IPS-20b (cell line): ENCODE results near the gene BCHE.

ENCODE experiments used
- H3K27ac ChIP-seq: one replicate; pipeline ENCODE4 v1.5.1; 2013; ENCODE audit warnings: low read length
- H3K27me3 ChIP-seq: 2 replicates; pipeline ENCODE4 v1.6.1; 2013; ENCODE audit warnings: mild to moderate bottlenecking, low read length, inconsistent platforms; ENCODE audit not compliant: insufficient read depth
- H3K36me3 ChIP-seq: 2 replicates; pipeline ENCODE4 v1.6.1; 2013; ENCODE audit warnings: low read depth, mild to moderate bottlenecking, inconsistent platforms, low read length, moderate library complexity; ENCODE audit not compliant: insufficient read depth
- H3K4me1 ChIP-seq: 2 replicates; pipeline ENCODE4 v1.6.1; 2013; ENCODE audit warnings: mild to moderate bottlenecking, control low read depth, inconsistent platforms, low read length, moderate library complexity; ENCODE audit not compliant: insufficient read depth
- H3K4me3 ChIP-seq: 2 replicates; pipeline ENCODE4 v1.5.1; 2013; ENCODE audit warnings: mild to moderate bottlenecking, low read length, inconsistent platforms
- H3K9ac ChIP-seq: 2 replicates; pipeline ENCODE4 v1.6.1; 2013; ENCODE audit warnings: low read depth, mild to moderate bottlenecking, inconsistent platforms, low read length, moderate library complexity
- H3K9me3 ChIP-seq: 2 replicates; pipeline ENCODE4 v1.6.1; 2013; ENCODE audit warnings: mild to moderate bottlenecking, low read depth, low read length, inconsistent platforms; ENCODE audit not compliant: insufficient read depth

The BCHE gene

DNA sequence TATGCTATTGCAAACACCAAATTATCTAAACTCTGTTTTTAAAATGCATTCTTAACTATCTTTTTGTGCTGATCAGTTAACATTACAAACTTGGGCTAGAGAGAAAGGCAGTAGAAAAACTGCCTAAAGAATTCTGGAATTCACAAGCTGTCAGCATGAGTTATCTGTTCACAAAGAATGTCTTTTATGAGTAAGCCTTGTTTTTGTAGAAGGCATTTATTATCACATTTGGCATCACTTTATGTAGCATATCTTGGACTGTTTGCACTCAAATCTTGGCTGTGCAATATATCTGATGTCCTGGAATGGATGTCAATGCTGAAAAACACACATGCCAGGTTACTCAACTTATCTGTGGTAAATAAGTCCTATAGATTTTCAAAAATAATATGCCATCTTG, 15.5 kb upstream of the BCHE start:
- Histone ChIP-seq H3K4me3 (no peak overlapping the region), H3K27ac (no peak overlapping the region), H3K4me1 (no peaks in the 10 kb centered on the region), H3K36me3 (no peaks in the 10 kb centered on the region), H3K27me3 (no peaks in the 10 kb centered on the region), H3K9ac (no peak overlapping the region), H3K9me3 (no peaks in the 10 kb centered on the region)

DNA sequence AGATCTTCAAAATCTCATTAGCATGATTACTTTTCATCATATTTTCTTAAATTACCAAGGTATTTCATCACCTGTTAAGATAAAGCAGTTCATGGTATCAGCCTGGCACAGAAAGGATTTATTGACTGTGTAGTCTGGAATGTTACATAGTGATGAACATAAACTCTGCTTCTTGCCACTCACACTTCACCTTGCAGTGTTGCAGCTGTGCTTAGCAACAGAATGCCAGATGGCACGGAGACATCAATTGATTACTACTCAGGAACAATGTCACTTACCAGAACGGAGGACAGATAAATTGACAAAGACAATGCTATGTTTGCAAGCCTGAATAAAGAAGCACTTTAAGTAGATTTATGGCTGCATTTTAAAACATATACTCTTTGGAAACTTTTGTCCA, 15.0 kb upstream of the BCHE start:
- Histone ChIP-seq H3K9me3 (no peaks in the 10 kb centered on the region), H3K9ac (no peak overlapping the region), H3K27me3 (no peaks in the 10 kb centered on the region), H3K36me3 (no peaks in the 10 kb centered on the region), H3K4me3 (no peak overlapping the region), H3K4me1 (no peaks in the 10 kb centered on the region), H3K27ac (no peak overlapping the region)

DNA sequence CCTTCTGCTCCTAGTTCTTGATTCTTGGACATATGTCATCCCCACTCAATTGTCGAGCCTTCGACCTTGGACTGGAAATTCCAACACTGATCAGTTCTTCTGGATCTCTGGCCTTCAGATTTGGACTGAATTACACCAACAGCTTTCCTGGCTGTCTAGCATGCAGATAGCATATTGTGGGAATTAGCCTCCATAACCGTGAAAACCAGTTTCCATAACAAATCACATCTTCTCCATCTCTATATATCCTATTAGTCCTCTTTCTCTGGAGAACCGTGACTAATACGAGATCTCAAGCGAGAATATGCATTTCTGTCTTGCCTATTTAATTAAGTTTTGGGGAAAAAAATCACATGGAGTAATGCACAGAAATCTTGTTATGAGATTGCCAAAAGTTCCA, 8.8 kb upstream of the BCHE start:
- H3K9me3 ChIP-seq: no peaks in the 10 kb centered on the region
- H3K27me3 ChIP-seq: no peaks in the 10 kb centered on the region
- H3K9ac ChIP-seq: no peak overlapping the region
- no peaks in the 10 kb centered on the region for H3K36me3 ChIP-seq
- no peaks in the 10 kb centered on the region for H3K4me1 ChIP-seq
- no peak overlapping the region for H3K4me3 ChIP-seq
- no peak overlapping the region for H3K27ac ChIP-seq

DNA sequence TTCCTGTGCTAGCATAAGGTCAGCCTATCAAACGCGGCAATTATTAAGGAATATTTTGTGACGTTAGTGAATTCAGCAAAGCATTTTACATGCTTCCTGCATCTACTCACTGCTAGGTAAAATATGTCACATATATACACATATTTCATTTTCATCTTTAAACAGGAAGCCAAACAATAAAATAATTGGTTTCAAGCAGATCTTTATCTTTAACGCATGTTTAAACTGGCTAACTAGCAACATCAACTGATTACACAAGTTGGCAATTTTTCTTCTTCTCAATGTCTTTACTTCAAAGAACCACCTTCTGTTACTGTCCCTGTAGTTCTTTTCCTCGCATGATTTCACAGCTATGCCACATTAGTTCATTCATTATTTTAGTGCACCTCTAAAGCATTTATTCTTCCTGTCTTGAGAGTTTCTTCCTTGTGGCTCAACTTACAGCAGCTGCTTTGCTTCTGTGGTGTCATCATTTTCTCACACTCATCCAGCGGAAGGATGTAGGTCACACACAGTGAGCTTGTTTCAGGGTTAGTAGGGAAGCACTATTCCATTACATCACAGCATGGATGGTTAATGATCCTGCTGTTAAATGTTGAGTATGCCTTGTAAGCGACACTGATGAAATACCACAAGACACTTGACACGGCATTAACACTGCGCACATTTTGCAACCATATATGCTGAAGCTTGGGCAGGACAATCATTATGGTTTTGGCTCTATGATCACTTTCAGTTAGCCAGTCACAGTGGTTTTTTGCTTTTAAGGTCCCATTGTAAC, 2.3 kb upstream of the BCHE start:
- Histone ChIP-seq H3K4me1 (peaks cover 7% of the 10 kb centered on the region; the same call in 1 of the 2 replicates), H3K36me3 (no peaks in the 10 kb centered on the region), H3K4me3 (no peak overlapping the region), H3K9me3 (no peaks in the 10 kb centered on the region), H3K27ac (no peak overlapping the region), H3K9ac (no peak overlapping the region), H3K27me3 (no peaks in the 10 kb centered on the region)

DNA sequence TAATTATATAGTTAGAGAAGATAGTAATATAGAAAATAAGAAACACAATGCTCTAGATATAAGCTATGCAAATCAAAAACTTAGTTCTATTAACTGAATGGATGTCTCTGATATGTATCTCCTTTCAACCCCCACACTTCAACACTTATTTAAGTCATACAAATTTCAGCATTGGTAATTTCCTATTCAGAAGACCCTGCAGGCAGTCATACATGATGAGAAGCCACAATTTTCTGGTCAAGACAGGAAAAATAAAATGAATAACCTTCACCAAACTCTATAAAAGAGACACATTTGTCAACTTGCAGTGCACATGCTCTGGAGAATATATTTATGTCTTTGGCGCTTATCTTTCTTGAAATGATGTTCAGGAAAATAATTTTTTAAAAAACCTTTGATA, 578 bp upstream of the BCHE start:
- H3K27me3 ChIP-seq: no peaks in the 10 kb centered on the region
- no peaks in the 10 kb centered on the region for H3K36me3 ChIP-seq
- H3K4me1 ChIP-seq: peaks cover 7% of the 10 kb centered on the region; the same call in 1 of the 2 replicates
- no peak overlapping the region for H3K9ac ChIP-seq
- no peak overlapping the region for H3K27ac ChIP-seq
- H3K9me3 ChIP-seq: no peaks in the 10 kb centered on the region
- no peak overlapping the region for H3K4me3 ChIP-seq

DNA sequence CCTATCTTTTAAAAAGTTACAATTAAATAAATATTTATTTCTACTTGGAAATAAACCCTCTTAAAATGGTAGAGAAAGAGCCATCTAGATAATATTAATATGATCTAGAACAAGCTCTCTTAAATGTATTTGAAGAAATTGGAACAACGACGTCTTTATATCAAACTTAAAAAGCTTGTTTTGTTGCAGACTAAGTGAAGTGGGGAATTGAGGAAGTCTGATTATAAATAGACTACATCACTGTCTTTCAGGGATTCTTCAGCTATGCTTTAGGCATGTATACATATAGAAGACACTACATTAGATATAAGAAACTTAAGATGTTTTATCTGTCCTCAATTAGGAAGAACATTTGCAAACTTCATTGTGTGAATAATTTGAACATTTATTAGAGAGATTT, 1.8 kb downstream of the BCHE start:
- peaks cover 7% of the 10 kb centered on the region; the same call in 1 of the 2 replicates for H3K4me1 ChIP-seq
- no peak overlapping the region for H3K9ac ChIP-seq
- no peak overlapping the region for H3K4me3 ChIP-seq
- no peaks in the 10 kb centered on the region for H3K27me3 ChIP-seq
- no peaks in the 10 kb centered on the region for H3K9me3 ChIP-seq
- no peaks in the 10 kb centered on the region for H3K36me3 ChIP-seq
- H3K27ac ChIP-seq: no peak overlapping the region

DNA sequence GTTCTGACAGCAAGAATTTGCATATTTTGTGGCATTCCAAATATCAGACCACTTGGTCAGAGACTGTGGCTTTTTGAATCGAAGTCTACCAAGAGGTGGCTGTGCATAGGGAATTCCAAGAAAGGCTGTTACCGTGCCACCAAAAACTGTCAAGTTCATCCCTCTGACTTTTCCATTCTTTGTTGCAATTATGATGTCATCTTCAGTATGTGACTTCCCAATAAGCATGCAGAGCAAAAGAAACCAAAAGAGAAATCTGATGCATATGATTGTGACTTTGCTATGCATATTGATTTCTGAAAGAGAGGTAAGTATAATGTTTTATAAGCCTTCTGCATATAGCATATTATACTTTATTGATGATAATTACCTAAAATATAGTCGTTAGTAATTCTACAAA, 6.5 kb downstream of the BCHE start:
- H3K36me3 ChIP-seq: no peaks in the 10 kb centered on the region
- H3K27me3 ChIP-seq: no peaks in the 10 kb centered on the region
- H3K27ac ChIP-seq: no peak overlapping the region
- no peak overlapping the region for H3K9ac ChIP-seq
- no peaks in the 10 kb centered on the region for H3K9me3 ChIP-seq
- no peak overlapping the region for H3K4me3 ChIP-seq
- no peaks in the 10 kb centered on the region for H3K4me1 ChIP-seq

DNA sequence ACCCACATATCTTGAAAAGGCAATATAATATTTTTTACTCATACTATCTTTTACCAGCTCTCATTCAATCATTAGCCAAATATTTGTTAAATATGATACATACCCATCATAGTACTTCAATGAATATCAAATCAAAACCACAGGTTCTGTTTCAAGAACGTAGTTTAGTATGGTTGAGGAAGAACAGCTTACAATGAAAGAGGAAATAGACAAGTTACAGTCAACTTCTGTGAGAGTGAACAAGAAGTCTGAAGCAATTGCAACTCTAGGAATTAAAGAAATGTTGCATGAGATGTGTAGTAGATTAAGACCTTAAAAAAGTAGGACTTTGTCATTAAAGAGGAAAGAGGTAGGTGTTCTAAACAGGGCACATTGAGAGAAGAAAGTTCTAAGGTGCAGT, 9.3 kb downstream of the BCHE start:
- no peaks in the 10 kb centered on the region for H3K9me3 ChIP-seq
- H3K27ac ChIP-seq: no peak overlapping the region
- H3K27me3 ChIP-seq: no peaks in the 10 kb centered on the region
- H3K4me1 ChIP-seq: no peaks in the 10 kb centered on the region
- H3K9ac ChIP-seq: no peak overlapping the region
- H3K36me3 ChIP-seq: no peaks in the 10 kb centered on the region
- no peak overlapping the region for H3K4me3 ChIP-seq

DNA sequence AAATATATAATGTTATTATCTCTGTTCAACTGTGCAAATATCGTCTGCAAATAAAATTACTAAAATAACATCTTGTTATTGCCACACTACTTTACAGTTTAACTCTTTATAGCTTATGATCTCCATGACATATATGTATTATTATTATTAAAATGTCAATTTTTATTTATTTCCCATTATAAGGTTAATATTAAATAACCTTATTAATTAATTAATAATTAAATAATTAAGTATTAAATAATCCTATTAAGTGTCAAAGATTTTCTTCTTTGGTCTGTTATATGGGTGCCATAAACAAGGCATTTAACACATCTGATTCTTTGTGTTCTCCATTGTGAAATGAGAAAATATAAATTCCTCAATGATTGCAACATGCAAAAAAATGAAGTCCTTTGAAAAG, 10.0 kb downstream of the BCHE start:
- Histone ChIP-seq H3K27ac (no peak overlapping the region), H3K9ac (no peak overlapping the region), H3K36me3 (no peaks in the 10 kb centered on the region), H3K4me1 (no peaks in the 10 kb centered on the region), H3K4me3 (no peak overlapping the region), H3K27me3 (no peaks in the 10 kb centered on the region), H3K9me3 (no peaks in the 10 kb centered on the region)

DNA sequence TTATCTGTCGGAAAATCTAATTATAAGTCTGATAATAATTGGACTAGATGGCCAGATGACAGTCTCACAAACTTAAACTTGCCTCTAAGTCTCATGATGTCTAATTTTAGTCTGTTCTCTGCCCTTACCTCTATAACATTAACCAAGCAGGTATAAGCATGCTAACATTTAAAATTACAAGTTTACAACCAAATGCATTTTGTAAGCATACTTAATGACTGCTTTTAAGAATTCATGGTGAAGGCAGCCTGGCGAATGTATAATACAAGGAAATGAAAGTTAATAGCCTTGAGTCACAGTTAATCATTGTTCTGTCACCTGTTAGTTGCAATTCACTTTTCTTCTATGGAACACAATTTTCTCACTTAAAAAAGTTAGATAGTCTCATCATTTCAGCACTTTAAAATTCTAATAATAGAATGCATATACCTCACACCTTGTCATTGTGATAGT, 16.5 kb downstream of the BCHE start:
- Histone ChIP-seq H3K4me1 (no peaks in the 10 kb centered on the region), H3K9ac (no peak overlapping the region), H3K36me3 (no peaks in the 10 kb centered on the region), H3K27ac (no peak overlapping the region), H3K4me3 (no peak overlapping the region), H3K9me3 (no peaks in the 10 kb centered on the region), H3K27me3 (no peaks in the 10 kb centered on the region)

DNA sequence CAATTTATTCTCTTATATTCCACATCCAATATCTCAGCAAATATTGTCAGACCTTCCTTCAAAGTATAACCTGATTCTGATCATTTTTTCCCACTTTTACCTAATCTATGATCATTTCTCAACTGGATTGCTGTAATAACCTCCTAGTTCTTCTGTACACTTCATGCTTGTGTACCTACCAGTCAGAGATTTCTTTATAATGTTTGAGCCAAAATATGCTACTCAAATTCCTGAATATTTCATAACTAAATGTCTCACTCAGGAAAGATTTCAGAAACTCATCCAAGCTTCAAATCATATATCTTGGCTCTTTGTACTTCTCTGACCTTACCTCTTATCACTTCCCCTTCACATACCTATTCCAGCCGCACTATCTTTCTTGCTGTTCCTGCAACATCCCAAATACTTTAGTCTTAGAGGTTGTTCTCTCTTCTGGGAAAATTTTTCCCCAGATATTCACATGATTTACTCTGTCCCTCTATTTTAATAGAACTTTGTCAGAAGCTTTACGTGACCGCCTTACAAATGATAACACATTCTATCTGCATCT, 20.0 kb downstream of the BCHE start:
- Histone ChIP-seq H3K27ac (no peak overlapping the region), H3K4me1 (no peaks in the 10 kb centered on the region), H3K36me3 (no peaks in the 10 kb centered on the region)

DNA sequence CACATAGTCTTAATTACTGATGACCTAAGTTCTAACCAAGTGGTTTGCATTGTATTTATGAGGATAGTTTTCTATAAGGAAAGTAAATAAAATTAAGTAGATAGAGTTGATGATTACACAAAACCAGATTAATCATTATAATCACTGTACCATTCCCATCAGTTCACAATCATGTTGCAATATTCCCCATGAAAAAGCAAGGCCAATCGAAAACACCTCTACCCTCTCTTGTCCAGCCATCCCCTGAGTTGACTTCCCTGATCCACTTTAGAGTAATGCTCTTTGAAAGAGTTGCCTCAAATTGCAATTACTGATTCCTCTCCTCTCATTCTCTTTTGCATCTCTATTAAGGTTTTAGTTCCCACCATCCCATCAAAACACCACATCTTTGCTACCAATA, 21.0 kb downstream of the BCHE start:
- Histone ChIP-seq H3K27me3 (no peaks in the 10 kb centered on the region), H3K4me1 (no peaks in the 10 kb centered on the region), H3K9me3 (no peaks in the 10 kb centered on the region), H3K36me3 (no peaks in the 10 kb centered on the region), H3K4me3 (no peak overlapping the region), H3K9ac (no peak overlapping the region), H3K27ac (no peak overlapping the region)

More for the DNA sequence above, 20.0 kb downstream of the BCHE start:
- no peak overlapping the region for H3K9ac ChIP-seq
- H3K9me3 ChIP-seq: no peaks in the 10 kb centered on the region
- no peak overlapping the region for H3K4me3 ChIP-seq
- no peaks in the 10 kb centered on the region for H3K27me3 ChIP-seq
